Measurements from ENCODE around the gene SERPINE1. TPM values are rescaled to one million over a fixed set of nuclear protein-coding genes. Genes with fewer than 3 reads are reported as not detected.
"Not testable (repeated sequence)": the region's sequence is repeated elsewhere in the genome, so short reads cannot be mapped to it uniquely, and the experiment has no call there.

Gene SERPINE1
- total RNA-seq, 1 experiment from 2014 or later = 3.6 TPM

DNA sequence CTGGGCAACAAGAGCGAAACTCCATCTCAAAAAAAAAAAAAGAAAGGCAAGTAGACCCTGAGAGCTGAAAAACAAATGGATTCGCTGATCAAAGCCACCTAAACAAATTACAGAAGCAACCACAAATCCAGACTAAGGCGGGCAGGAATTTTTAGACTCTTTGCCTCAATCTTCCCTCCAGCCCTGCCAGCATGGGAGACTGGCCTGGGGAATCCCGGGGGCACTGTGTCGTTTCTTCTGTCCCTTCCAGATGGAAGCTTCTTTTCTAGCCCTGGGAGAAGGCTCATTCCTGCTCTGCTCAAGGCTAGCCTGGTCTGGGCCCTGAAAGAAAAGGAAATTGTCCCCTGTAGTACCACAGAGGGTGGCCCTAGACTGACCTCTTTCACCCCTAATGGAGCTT, 15.6 kb upstream of the SERPINE1 start:
- no peaks in the 10 kb centered on the region for H3K36me3 ChIP-seq (replicated peaks; ENCODE audit: control insufficient read depth, insufficient read depth, low read length)
- H3K4me3 ChIP-seq (ENCODE audit: insufficient read depth, low read depth, low read length) = no peak overlapping the region
- no peaks in the 10 kb centered on the region for H3K27me3 ChIP-seq (ENCODE audit: control insufficient read depth, insufficient read depth, low read length)
- no peak for DNase-seq

DNA sequence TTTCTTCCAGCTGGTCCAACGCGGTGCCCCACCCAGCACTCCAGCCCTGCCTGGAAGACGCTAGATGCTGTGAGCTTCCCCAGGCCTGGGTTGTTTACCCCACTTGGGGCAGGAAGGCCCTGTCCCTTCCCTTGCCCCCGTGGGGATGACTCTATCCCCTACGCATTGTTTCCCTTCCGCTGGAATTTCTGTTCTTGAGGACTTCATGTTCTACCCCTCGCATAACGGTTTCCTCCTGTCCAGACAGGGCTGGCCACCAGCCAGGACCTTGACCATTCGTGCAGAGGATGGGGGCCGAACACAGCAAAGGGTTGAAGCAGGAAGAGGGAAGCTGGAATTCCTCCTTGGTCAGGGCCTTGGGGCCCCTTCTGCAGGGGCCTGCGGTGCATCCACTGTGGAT, 14.7 kb upstream of the SERPINE1 start:
- no peak for DNase-seq
- no peaks in the 10 kb centered on the region for H3K36me3 ChIP-seq (replicated peaks; ENCODE audit: control insufficient read depth, insufficient read depth, low read length)
- H3K4me3 ChIP-seq (ENCODE audit: insufficient read depth, low read depth, low read length) = no peak overlapping the region
- H3K27me3 ChIP-seq (ENCODE audit: control insufficient read depth, insufficient read depth, low read length) = no peaks in the 10 kb centered on the region

DNA sequence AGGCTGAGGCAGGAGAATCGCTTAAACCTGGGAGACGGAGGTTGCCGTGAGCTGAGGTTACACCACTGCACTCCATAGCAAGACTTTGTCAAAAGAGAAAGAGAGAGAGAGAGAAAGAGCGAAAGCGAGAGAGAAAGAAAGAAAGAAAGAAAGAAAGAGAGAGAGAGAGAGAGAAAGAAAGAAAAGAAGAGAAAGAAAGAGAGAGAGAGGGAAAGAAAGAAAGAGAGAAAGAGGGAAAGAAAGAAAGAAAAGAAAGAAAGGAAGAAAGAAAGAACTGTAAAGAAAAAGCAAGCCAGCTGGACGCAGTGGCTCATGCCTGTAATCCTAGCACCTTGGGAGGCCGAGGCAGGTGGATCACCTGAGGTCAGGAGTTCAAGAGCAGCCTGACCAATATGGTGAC, 13.8 kb upstream of the SERPINE1 start:
- H3K36me3 ChIP-seq (replicated peaks; ENCODE audit: control insufficient read depth, insufficient read depth, low read length); H3K27me3 ChIP-seq (ENCODE audit: control insufficient read depth, insufficient read depth, low read length); DNase-seq; H3K4me3 ChIP-seq (ENCODE audit: insufficient read depth, low read depth, low read length): not testable (repeated sequence)

GRCh38 chr7:101113836-101114235, 13.1 kb upstream of the SERPINE1 start:
- no peak for DNase-seq
- Histone ChIP-seq H3K4me3 (ENCODE audit: insufficient read depth, low read depth, low read length) (no peak overlapping the region), H3K36me3 (replicated peaks; ENCODE audit: control insufficient read depth, insufficient read depth, low read length) (no peaks in the 10 kb centered on the region), H3K27me3 (ENCODE audit: control insufficient read depth, insufficient read depth, low read length) (no peaks in the 10 kb centered on the region)

GRCh38 chr7:101114492-101114891, 12.4 kb upstream of the SERPINE1 start:
- Histone ChIP-seq H3K36me3 (replicated peaks; ENCODE audit: control insufficient read depth, insufficient read depth, low read length) (no peaks in the 10 kb centered on the region), H3K27me3 (ENCODE audit: control insufficient read depth, insufficient read depth, low read length) (no peaks in the 10 kb centered on the region), H3K4me3 (ENCODE audit: insufficient read depth, low read depth, low read length) (no peak overlapping the region)
- DNase-seq = no peak

DNA sequence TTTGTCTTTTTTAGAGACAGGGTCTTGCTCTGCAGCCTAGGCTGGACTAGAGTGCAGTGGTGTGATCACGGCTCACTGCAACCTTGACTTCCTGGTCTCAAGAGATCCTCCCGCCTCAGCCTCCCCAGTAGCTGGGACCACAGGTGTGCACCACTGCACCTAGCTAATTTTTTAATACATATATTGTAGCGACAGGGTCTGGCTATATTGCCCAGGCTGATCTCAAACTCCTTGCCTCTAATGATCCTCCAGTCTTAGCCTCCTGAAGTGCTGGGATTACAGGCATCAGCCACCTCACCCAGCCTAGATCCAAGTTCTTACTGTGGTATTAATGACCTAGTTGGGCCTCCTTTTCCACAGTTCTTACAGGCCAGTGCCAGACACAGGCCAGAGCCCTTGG, 11.7 kb upstream of the SERPINE1 start:
- no peak overlapping the region for H3K4me3 ChIP-seq (ENCODE audit: insufficient read depth, low read depth, low read length)
- no peak for DNase-seq
- no peaks in the 10 kb centered on the region for H3K27me3 ChIP-seq (ENCODE audit: control insufficient read depth, insufficient read depth, low read length)
- no peaks in the 10 kb centered on the region for H3K36me3 ChIP-seq (replicated peaks; ENCODE audit: control insufficient read depth, insufficient read depth, low read length)

- Histone ChIP-seq H3K27me3 (ENCODE audit: control insufficient read depth, insufficient read depth, low read length) (no peaks in the 10 kb centered on the region), H3K4me3 (ENCODE audit: insufficient read depth, low read depth, low read length) (no peak overlapping the region), H3K36me3 (replicated peaks; ENCODE audit: control insufficient read depth, insufficient read depth, low read length) (no peaks in the 10 kb centered on the region)
- no peak for DNase-seq
These were observed 10.0 kb upstream of the SERPINE1 start for GRCh38 chr7:101116898-101117297.

- Histone ChIP-seq H3K4me3 (ENCODE audit: insufficient read depth, low read depth, low read length) (no peak overlapping the region), H3K27me3 (ENCODE audit: control insufficient read depth, insufficient read depth, low read length) (no peaks in the 10 kb centered on the region), H3K36me3 (replicated peaks; ENCODE audit: control insufficient read depth, insufficient read depth, low read length) (no peaks in the 10 kb centered on the region)
- no peak for DNase-seq
These were observed 8.0 kb upstream of the SERPINE1 start for GRCh38 chr7:101118856-101119255.

DNA sequence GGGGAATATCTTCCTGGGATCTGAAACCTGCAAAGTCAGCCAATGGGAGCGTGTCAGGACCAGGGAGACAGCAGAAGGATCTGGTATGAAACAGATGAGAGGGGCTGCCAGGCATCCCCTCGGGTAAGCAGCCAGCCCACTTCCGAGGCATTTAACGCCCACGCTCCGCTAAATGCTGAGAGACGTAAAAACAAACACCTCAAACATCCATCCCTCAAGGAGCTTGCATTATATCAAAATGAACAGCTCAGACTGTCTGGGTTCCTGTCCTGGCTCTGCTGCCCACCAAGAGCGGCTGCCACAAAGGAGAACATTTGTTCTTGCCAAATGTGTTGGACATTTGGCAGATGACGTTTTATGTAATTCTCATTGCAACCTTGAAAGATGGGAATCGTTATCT, 7.0 kb upstream of the SERPINE1 start:
- no peaks in the 10 kb centered on the region for H3K27me3 ChIP-seq (ENCODE audit: control insufficient read depth, insufficient read depth, low read length)
- H3K36me3 ChIP-seq (replicated peaks; ENCODE audit: control insufficient read depth, insufficient read depth, low read length) = no peaks in the 10 kb centered on the region
- DNase-seq = peak; percentile 36
- H3K4me3 ChIP-seq (ENCODE audit: insufficient read depth, low read depth, low read length) = no peak overlapping the region

DNA sequence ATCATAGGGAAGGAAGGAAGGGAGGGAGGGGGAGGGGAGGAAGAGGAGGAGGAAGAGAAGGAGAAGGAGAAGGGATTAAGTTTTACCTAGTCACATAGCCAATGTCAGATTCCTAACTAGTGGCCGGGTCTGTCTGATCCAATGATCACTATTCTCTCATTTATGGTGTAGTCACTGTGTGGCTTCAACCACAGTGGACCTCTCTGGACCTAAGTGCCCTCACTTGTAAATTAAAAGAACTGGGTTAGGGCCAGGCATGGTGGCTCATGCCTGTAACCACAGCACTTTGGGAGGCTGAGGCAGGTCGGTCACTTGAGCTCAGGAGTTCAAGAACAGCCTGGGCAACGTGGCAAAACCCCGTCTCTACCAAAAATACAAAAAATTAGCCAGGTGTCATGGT, 6.6 kb upstream of the SERPINE1 start:
- H3K4me3 ChIP-seq (ENCODE audit: insufficient read depth, low read depth, low read length) = no peak overlapping the region
- no peaks in the 10 kb centered on the region for H3K27me3 ChIP-seq (ENCODE audit: control insufficient read depth, insufficient read depth, low read length)
- H3K36me3 ChIP-seq (replicated peaks; ENCODE audit: control insufficient read depth, insufficient read depth, low read length) = no peaks in the 10 kb centered on the region
- no peak for DNase-seq

DNA sequence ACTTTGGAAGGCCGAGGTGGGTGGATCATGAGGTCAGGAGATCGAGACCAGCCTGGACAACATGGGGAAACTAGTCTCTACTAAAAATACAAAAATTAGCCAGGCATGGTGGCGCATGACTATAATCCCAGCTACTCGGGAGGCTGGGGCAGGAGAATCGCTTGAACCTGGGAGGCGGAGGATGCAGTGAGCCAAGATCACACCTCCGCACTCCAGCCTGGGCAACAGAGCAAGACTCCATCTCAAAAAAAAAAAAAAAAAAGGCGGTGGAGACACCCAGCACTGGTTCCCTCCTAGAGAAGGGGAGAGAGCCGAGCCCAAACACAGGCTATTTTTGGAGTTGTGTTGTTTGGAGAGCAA, 5.3 kb upstream of the SERPINE1 start:
- not testable (repeated sequence) for DNase-seq; H3K4me3 ChIP-seq (ENCODE audit: insufficient read depth, low read depth, low read length); H3K36me3 ChIP-seq (replicated peaks; ENCODE audit: control insufficient read depth, insufficient read depth, low read length); H3K27me3 ChIP-seq (ENCODE audit: control insufficient read depth, insufficient read depth, low read length)

- Histone ChIP-seq H3K4me3 (ENCODE audit: insufficient read depth, low read depth, low read length) (no peak overlapping the region), H3K36me3 (replicated peaks; ENCODE audit: control insufficient read depth, insufficient read depth, low read length) (no peaks in the 10 kb centered on the region), H3K27me3 (ENCODE audit: control insufficient read depth, insufficient read depth, low read length) (no peaks in the 10 kb centered on the region)
- DNase-seq = peak; percentile 72
These were observed 4.6 kb upstream of the SERPINE1 start for GRCh38 chr7:101121991-101122932.

- H3K36me3 ChIP-seq (replicated peaks; ENCODE audit: control insufficient read depth, insufficient read depth, low read length) = no peaks in the 10 kb centered on the region
- no peaks in the 10 kb centered on the region for H3K27me3 ChIP-seq (ENCODE audit: control insufficient read depth, insufficient read depth, low read length)
- DNase-seq = peak; percentile 13
- no peak overlapping the region for H3K4me3 ChIP-seq (ENCODE audit: insufficient read depth, low read depth, low read length)
These were observed 3.8 kb upstream of the SERPINE1 start for GRCh38 chr7:101122933-101123702.

GRCh38 chr7:101123703-101124068, 3.2 kb upstream of the SERPINE1 start:
- no peak overlapping the region for H3K4me3 ChIP-seq (ENCODE audit: insufficient read depth, low read depth, low read length)
- peak; percentile 6 for DNase-seq
- no peaks in the 10 kb centered on the region for H3K27me3 ChIP-seq (ENCODE audit: control insufficient read depth, insufficient read depth, low read length)
- H3K36me3 ChIP-seq (replicated peaks; ENCODE audit: control insufficient read depth, insufficient read depth, low read length) = no peaks in the 10 kb centered on the region; the same call in 1 of the 2 replicates

Measured in H7 (cell line).